ENCODE measurements around the gene CST1.
"Not testable (repeated sequence)": the region's sequence is repeated elsewhere in the genome, so short reads cannot be mapped to it uniquely, and the experiment has no call there.

Gene CST1

DNA sequence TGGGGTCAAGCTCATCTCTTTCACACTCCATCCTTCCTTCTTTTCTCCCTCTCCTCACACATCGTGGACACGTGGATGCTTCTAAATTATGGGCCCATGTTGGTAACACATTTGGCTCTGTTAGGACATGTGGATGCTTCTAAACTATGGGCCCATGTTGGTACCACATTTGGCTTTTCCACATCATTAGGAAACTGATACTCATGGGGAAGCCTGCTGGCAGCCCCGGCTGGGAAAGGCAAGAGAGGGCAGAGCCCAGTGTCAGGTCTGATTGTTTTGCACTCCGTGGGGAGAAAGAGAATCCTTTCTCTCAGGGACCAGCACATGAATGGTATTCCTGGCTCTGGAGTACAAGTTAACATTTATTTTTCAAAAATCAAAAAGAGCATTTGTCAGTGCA, 4.0 kb upstream of the CST1 start:
- DNase-seq (ENCODE audit: low read depth), result no peak

DNA sequence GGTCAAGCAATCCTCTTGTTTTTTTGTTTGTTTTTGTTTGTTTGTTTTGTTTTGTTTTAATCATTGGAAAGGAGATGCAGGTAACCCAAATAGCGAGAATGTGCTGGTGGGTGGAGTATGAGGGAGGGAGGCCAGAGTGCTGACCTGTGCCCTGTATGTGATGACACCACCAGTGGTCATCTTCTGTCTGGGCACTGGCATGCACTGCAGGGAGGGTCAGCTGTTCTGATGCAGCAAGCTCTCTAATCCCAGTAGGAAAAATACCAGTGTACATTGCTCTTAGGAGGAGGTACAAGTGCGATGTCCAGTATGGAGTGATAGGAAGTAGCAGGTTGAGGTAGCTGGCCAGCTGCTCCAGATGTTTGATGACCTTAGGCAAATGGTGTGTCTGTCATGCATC, 2.9 kb upstream of the CST1 start:
- no peak for DNase-seq (ENCODE audit: low read depth)

DNA sequence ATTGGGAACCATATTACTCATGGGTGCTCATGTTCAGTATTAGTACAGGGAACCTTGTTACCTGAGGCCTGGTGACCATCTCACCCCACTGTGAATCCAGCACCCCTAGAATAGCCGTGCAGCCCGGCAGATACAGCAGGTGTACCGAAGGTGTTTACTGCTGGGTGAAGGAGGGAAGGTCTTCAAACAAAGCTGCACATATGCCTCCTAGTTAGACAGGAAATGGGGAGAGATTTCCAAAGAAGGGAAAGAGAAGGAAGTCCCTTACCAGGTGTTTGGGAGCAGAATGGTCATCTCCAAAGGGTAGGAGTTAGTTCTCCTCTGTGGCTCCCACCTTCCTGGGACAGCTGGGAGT, 2.4 kb upstream of the CST1 start:
- no peak for DNase-seq (ENCODE audit: low read depth)

DNA sequence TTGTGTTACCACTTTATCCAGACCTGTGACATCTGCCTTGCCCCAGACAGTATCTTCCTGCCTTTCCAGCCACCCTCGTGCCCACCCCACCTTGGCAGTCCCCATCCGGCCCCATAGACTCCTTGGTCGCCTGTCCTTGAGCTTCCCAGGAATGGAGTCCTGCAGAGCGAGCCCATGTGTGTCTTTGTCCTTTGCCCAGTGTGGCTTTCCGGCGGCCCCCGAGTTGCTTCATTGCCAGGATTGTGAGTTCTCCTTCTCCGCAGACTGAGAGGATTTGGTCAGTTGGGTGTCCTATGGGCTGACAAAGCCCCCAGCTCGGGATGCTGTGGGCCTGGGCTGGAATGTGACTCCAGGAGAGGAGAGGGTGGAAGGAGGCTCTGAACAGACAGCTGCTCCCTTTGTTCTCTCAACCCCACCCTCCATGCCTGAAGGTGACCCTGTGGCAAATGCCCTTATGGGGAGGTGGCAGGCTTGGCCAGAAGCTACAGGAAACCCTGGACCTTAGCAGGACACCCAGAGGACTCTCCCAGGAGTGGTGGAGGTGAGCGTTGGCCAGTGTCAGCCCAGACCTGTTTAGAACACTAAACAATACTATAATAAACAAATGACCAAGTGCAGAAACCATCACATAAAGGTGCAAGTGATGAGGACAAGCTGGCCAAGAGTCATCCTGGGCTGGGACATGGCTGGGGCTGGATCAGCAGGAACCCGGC, 1.9 kb upstream of the CST1 start:
- DNase-seq (ENCODE audit: low read depth), result no peak

DNA sequence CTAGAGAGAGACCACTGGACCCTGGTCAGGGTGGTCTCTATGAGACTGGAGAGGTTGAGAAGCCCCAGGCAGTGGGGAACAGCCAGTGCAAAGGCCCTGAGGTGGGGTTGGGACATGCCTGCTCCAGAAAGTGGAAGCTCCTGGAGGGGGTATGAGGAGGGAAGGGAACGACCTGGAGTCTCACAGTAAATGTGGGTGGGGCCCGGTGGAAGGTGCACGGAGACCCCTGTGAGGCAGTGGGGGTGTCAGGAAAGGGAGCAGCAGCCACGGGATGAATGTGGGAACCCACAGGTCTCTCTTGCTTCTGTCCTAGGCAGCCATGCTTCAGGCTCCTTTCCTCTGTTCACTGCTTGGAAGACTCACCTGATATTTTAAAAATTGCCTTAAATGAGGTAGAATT, 1.3 kb upstream of the CST1 start:
- DNase-seq (ENCODE audit: low read depth), result no peak

DNA sequence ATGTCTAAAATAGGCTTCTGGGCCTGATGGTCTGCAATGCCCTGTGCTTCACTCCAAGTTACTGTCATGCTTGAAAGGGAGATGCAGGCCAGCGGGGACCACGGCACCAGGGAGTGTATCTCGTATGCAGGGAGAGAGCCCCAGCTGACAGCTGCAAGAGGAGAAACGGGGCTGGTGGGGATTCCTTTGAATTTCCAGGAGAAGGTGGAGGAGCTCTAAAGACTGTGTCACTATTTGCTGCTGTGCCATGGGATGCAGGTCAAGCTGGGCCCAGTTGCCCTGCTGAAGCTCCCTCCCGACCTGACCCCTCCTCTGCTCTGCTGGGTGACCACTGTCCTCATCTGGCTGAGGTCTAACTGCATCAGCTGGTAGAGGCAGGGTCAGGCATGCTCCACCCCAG, 989 bp downstream of the CST1 start:
- no peak for DNase-seq (ENCODE audit: low read depth)

DNA sequence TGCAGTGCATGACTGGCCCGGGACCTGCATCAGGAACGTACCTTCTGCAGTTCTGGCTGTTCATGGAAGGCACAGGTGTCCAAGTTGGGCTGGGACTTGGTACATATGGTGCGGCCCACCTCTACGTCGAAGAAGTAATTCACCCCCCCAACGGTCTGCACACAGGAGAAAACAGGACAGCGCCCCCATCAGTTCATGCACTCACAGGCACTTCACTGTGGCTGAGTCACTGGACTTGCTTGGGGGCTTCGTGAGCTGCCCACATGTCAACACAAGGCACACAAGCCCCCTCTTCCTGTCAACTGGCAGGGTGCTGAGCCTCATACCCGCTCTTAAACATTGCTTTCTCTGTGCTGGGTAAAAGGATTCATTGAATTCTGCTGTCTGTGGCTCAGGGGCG, 1.8 kb downstream of the CST1 start:
- DNase-seq (ENCODE audit: low read depth), result not testable (repeated sequence)

DNA sequence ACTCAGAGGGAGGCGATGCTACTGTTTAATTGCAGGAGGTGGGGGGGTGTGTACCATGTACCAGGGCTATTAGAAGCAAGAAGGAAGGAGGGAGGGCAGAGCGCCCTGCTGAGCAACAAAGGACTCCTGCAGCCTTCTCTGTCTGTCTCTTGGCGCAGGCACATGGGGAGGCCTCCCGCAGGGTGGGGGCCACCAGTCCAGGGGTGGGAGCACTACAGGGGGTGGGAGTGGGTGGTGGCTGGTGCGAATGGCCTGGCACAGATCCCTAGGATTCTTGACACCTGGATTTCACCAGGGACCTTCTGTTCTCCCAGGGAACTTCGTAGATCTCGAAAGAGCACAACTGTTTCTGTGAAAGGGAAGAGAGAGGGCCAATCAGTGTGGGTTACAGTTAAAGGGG, 3.2 kb downstream of the CST1 start:
- not testable (repeated sequence) for DNase-seq (ENCODE audit: low read depth)

DNA sequence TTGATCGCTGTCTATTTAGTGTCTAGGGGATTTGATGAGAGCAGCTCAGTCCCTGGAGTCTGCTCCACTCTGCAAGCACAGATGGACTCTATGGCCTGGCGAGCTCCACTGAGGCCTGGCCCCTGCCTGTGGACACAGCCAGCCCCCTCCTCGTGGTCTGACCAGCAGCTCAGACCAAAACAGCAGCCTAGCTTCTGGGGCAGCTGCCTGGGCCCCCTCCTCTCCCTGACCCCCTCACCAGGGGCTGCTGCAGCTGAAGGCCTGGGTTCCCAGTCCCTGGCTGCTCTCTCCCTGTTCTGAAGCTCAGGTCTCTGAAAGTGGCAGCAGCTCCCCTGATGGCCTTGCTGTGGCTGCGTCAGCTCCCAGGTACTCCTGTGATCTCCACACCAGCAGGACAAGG, 3.6 kb downstream of the CST1 start:
- DNase-seq (ENCODE audit: low read depth), result not testable (repeated sequence)

DNA sequence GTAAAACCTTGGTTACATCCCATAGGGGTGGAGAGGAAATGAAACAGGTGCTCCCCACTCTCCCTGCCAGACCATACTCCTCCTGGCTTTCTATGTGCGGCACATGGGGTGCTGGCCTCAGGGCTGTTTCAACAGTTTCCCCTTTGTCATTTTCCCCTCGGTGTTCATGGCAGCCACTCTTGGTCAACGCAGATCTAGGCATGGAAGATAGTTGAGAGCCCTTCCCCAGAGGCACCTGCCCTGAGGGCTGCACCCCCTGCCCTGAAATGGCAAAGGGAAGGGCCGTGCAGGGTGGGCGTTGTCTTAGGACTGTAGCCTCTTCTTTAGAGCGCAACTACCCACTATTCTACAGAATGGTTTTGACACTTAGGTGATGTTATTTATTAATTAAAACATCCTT, 4.4 kb downstream of the CST1 start:
- no peak for DNase-seq (ENCODE audit: low read depth)

DNA sequence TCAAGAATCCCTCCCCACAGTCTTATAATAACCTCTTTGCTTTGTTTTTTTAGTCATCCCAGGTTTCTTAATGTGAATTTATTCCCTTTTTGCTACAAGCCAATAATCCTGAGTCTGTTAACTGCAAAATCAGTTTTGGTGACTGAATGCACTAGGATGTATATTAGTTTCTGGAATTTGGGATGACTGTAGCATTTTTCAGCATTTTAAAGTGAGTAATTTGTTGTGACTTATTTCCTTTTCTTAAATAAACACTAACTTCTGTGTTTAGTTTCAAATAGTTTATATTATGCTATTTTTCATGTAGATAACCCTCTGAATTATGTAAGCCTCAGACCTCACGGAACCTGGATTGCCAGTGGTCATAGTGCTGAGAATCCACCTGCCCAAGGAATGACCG, 5.5 kb downstream of the CST1 start:
- no peak for DNase-seq (ENCODE audit: low read depth)

DNA sequence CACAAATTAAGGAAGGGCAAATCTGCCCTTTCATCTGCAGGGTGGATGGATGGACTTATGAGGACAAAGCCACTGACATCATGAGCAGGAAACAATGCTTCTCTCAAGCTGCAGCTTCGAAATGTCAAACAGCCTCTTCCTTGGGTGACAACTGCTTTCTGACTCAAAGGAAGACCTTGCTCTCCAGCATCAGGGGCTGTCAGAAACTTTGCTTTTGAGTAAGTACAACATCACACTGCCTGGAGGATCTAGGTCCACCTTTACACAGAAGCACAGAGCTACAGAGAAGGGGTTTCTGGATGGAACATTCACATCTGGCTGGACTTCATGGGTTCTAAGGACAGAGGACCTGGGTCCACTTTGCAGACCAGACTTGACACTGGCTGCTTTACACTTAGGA, 5.9 kb downstream of the CST1 start:
- no peak for DNase-seq (ENCODE audit: low read depth)

DNA sequence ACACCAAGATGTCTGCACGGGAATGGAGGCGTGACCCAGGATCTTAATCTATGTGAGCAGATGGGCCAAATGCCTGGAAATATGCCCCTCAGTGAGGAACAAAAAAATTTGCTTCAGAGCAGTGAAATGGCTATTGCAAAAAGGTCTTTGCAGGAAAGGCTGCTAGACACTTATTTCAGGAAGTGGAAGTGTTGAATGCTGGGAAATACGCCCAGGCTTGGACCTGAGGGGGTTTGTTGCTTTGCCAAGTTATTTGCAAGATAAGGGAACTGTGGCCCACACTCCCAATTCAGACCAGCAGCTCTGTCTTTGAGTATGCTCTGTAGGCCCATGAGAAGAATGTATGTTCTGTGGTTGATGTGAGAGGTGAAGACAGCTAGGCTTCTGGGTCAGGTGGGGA, 15.3 kb downstream of the CST1 start:
- not testable (repeated sequence) for DNase-seq (ENCODE audit: low read depth)

DNA sequence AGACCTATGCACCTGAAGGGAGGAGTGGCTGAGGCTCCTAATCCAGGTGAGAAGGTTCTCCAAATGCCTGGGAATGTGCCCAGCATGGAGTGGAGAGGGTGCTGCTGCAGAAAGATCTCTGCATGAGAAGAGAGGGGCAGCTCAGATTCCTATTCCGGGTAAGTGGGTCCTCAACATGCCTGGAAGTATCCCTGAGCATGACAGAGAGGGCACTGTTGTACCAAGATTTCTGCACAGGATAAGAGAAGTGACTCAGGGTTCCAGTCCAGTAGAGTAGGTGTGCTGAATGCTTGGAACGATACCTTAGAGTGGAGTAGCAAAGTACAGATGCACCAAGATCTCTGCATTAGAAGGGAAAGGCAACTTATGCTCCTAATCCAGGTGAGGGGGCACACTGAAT, 15.8 kb downstream of the CST1 start:
- DNase-seq (ENCODE audit: low read depth), result not testable (repeated sequence)

DNA sequence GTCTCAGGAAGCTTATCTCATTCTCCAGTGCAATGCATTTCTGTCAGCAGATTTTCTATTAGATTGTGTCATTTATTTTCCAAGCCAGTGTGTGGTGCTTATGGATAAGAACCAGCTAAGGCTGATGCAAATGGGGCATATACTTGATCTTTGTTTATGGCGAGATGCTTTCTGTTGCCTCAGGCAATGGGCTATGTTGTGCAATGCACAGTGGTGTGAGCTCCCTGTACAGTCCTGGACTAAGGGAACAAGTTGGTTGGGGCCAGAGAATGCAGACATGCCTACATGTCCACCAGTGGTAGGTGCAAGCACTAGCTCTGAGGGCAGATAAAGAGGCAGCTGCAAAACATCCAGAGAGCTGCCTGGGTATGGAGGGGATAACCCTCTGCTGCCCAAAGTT, 16.3 kb downstream of the CST1 start:
- not testable (repeated sequence) for DNase-seq (ENCODE audit: low read depth)

DNA sequence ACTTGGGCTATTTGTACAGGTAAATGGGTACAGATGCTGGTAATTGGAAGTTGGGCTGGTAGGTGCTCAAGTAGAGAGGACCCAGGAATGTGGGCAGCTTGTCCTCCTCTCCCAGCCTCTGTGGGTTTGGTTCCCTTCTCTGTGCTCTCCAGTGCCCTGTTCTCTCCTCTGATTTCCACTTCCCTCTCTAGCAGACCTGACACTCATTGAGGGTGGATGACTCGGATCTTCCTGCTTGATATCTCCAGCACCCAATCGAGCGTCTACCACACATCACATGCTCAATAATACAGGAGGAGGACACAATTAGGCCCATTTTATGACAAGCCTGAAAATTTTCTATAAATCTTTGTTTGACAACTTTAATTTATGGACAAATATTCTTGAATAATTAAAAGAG, 23.7 kb downstream of the CST1 start:
- no peak for DNase-seq (ENCODE audit: low read depth)

DNA sequence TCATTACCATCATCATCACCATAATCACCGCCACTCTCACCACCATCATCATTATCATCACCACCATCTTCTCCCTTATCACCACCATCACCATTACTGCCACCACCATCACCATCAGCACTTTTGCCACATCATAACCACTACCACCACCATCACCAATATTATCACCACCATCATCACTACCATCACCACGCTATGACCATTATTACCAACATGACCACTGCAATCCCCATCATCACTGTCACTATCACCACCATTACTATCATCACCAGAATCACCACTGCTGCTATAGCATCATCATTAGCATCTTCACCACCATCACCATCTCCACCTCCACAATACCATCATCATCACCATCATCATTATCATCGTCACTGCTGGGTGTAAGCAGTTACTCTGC, 25.6 kb downstream of the CST1 start:
- no peak for DNase-seq (ENCODE audit: low read depth)

DNA sequence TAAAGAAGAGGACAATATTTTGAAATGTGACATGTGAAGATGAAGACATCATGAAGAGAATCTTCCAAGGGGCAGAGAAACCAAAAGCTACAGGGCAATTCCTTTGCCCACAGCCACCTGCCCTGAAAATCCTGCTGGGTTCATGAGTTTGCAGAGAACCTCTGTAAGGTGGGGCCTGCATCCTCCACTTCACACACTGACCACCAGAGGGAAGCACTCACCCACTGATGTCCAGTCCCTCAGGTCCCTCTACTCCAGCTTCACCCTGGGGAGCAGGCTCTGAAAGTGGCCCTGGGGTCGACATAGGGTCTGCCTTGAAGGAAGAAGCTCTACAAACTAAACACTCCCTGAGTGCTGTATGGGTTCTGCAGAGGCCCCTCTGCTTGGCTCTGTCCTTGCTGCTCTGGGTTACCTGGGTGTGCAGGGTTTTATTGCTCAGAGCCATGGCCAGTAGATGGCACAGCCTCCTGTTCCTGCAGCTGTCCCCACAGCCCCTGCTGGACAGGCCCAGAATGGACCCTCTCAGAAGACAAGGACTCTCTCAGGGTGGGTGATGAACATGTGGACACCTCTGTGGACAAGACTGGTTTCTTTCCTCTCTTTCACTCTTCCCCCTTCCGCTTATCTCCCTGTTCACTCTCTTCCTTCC, 27.0 kb downstream of the CST1 start:
- peak; percentile 1 for DNase-seq (ENCODE audit: low read depth)

DNA sequence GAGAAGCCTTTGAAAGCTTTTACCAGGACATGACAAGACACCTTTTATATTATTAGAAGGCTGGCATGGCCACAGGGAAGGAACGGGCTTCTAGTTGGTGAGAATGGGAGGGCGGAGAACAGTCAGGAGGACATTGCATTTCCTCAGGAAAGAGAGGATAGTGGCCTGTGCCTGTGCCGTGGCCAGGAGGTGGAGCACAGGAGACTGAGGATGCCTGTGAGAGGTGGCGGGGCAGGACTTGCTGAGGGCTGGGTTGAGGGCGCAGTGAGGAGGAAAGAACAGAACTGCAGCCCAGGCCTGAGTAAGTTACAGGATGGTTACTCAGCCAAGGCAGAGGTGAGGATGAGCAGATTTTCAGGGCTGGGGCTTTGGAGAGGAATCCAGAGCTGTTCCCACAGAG, 27.9 kb downstream of the CST1 start:
- not testable (repeated sequence) for DNase-seq (ENCODE audit: low read depth)

DNA sequence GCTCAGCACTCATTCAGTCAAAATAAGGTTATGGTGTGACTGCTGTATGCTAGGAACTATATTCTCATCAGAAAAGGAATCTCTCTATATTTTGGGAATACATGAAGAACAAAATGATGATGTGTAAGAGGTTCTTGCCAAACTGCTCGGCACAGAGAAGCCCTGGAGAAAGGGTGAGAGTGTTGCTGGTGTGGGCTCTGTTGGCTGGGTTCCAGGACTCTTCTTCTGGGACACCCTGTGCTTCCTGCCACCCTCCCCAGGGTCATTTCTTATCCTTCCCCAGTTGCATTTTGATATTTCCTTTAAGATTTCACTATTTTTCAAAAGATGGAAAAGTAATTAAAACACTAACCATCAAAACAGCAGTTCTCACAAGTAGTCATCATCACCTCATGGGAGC, 28.8 kb downstream of the CST1 start:
- no peak for DNase-seq (ENCODE audit: low read depth)

DNA sequence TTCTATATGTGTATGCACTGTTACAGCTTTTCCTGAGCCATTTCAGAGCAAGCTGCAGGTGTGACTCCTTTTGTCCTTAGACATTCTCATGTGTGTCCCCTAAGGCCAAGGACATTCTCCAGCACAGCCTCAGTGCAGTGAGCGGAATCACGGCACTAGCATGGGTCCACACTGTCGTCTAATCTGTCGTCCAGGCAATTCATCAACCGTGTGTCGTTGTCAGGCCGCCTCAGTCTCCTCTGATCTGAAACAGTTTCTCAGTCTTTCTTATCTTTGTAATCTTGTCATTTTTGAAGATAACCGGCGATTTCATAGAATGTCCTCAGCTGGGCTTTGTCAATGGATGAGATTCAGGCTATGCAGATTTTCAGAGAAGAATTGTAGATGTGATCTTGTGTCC, 31.4 kb downstream of the CST1 start:
- not testable (repeated sequence) for DNase-seq (ENCODE audit: low read depth)

DNA sequence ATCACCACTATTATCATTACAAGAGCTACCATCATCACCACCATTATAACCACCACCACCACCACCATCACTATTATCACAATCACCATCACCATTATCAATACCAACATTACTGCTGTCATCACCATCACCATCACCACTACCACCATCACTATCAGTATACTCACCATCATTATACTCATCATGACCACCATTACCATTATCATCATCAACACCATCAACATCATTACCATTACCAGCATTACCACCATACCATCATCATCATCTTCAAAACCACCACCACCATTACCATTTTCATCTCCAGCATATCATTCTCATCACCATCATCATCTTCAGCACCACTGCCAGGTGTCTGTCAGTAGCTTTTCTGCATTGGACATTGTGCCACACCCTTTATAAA, 39.0 kb downstream of the CST1 start:
- not testable (repeated sequence) for DNase-seq (ENCODE audit: low read depth)

DNA sequence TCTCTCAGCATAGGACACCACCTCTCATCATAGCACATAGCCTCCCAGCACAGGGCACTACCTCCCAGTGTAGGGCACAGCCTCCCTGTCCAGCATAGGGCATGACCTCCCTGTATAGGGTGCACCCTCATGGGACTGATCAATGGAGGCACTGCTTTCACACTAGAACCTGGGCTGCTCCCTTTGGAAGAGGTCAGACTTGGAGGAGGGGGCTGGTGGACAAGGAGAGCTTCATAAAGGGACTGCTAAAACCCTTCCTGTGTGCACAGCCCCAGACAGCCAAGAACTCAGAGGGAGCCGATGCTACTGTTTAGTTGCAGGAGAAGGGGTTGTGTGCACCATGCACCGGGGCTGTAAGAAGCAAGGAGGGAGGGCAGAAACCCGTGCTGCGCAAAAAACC, 40.0 kb downstream of the CST1 start:
- DNase-seq (ENCODE audit: low read depth), result no peak

DNA sequence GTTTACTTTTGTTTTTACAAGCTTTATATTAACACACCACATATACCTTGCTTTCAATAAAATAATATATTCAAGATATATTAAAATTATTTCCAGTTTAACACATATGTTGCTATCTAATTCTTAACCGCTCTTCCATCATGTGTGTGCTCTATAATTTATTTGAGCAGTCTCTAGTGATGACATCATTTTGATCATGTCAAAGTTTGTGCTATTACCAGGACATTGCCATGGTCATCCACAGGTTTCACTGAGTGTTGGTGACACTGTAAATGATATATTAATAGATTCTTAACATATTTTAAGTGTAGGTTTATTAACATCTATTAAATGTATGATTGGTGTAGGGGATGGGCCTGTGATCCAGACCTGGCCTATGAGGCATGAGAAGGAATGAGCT, 44.8 kb downstream of the CST1 start:
- DNase-seq (ENCODE audit: low read depth), result no peak

Data from stimulated activated CD8-positive, alpha-beta memory T cell treated with anti-CD3 and anti-CD28 coated beads, Interleukin-4, amount 100 ng/mL, for 24 hours (primary cell).